ENCODE results near the gene MYH9.
"Not testable (repeated sequence)": the region's sequence is repeated elsewhere in the genome, so short reads cannot be mapped to it uniquely, and the experiment has no call there.

MYH9 gene

GRCh38 chr22:36284171-36284571 lies 103.6 kb downstream of the MYH9 start:
- TF ChIP-seq CTCF (IDR thresholded peaks at IDR 0.05; ENCODE audit: low read depth, low read length): no peak
- H3K4me3 ChIP-seq (ENCODE audit: low read depth, low read length): no peak overlapping the region

- H3K4me3 ChIP-seq (ENCODE audit: low read depth, low read length): no peak overlapping the region
- no peak for TF ChIP-seq CTCF (IDR thresholded peaks at IDR 0.05; ENCODE audit: low read depth, low read length)
Observed at GRCh38 chr22:36282328-36282831, 105.4 kb downstream of the MYH9 start.

- TF ChIP-seq CTCF (IDR thresholded peaks at IDR 0.05; ENCODE audit: low read depth, low read length): no peak
Observed at GRCh38 chr22:36281781-36282327, 105.9 kb downstream of the MYH9 start.

GRCh38 chr22:36280379-36280778 lies 107.4 kb downstream of the MYH9 start:
- H3K4me3 ChIP-seq (ENCODE audit: low read depth, low read length): no peak overlapping the region
- TF ChIP-seq CTCF (IDR thresholded peaks at IDR 0.05; ENCODE audit: low read depth, low read length): no peak

More at GRCh38 chr22:36281781-36282327, 105.9 kb downstream of the MYH9 start:
- H3K4me3 ChIP-seq (ENCODE audit: low read depth, low read length): no peak overlapping the region

- no peak for TF ChIP-seq CTCF (IDR thresholded peaks at IDR 0.05; ENCODE audit: low read depth, low read length)
- H3K4me3 ChIP-seq (ENCODE audit: low read depth, low read length): no peak overlapping the region
Observed at GRCh38 chr22:36279219-36279666, 108.5 kb downstream of the MYH9 start.

GRCh38 chr22:36277482-36278291 lies 110.1 kb downstream of the MYH9 start:
- TF ChIP-seq CTCF (IDR thresholded peaks at IDR 0.05; ENCODE audit: low read depth, low read length): peak; percentile 63
- no peak overlapping the region for H3K4me3 ChIP-seq (ENCODE audit: low read depth, low read length)

- no peak overlapping the region for H3K4me3 ChIP-seq (ENCODE audit: low read depth, low read length)
- TF ChIP-seq CTCF (IDR thresholded peaks at IDR 0.05; ENCODE audit: low read depth, low read length): no peak
Observed at GRCh38 chr22:36274531-36274930, 113.2 kb downstream of the MYH9 start.

GRCh38 chr22:36271951-36272350 lies 115.8 kb downstream of the MYH9 start:
- H3K4me3 ChIP-seq (ENCODE audit: low read depth, low read length): not testable (repeated sequence)

GRCh38 chr22:36271231-36271630 lies 116.5 kb downstream of the MYH9 start:
- H3K4me3 ChIP-seq (ENCODE audit: low read depth, low read length): not testable (repeated sequence)
